ENCODE results near the gene CLTB. TPM values are rescaled to one million over a fixed set of nuclear protein-coding genes. Genes with fewer than 3 reads are reported as not detected.

CLTB gene
- total and polyA plus RNA-seq, 2 of the 13 experiments (the other 11 are each of a cell fraction or from before 2014, with no cell fraction given) = 23.3 to 33.8 TPM

DNA sequence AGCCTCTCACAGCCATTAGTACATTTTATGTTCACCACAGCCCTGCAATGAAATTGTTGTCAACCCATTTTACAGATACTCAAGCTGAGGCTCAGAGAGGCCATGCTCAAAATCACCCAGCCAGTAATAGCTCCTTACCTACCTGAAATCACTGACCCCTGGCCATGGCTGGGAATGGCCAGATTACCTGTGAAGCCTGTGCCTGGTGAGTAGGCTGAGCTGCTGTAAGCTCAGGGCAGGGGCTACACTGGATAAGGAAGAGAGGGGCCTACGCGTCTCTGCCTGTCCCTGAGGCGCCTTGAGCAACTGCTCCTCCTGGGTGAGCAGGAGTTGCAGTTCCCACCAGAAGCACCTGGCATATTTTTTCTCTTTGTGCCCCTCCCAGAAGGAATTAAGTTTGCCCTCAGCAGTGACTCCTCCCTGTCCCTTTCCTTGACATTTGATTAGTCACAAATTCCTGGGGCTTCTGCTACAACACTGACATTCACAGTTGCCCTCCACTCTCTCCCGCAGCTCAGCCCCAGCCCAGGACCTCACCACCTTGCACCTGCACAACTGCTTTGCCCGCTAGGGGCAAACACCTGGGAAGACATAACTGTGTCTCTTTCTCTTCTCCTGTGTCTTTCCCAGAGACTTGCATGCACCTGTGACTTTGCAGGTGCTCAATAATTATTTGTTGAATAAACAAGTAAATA, 5.7 kb downstream of the CLTB start:
- H3K9ac ChIP-seq (ENCODE audit: insufficient read depth, low read depth, low read length) = no peak overlapping the region
- CTCF ChIA-PET (ENCODE audit: low intra/inter-chr PET ratio, low total read pairs) = no interaction called here
- H3K27me3 ChIP-seq (ENCODE audit: control insufficient read depth in 1 of 2, insufficient read depth in 2 of 2, low read length in 2 of 2) = no peaks in the 10 kb centered on the region
- POLR2A ChIA-PET = no interaction called here
- intact Hi-C loops (cut with micrococcal nuclease; ENCODE audit: unreplicated experiment) = loop anchor here (10.0 kb wide), 1 partner anchor 74 kb away; no protein-coding TSS in a partner anchor
- no peak overlapping the region for H3K4me2 ChIP-seq (ENCODE audit: low read depth, low read length)
- no peak for FAIRE-seq
- H3K4me1 ChIP-seq (ENCODE audit: insufficient read depth, low read length) = peaks cover 7% of the 10 kb centered on the region
- ATAC-seq = no peak
- no peaks in the 10 kb centered on the region for H3K9me3 ChIP-seq (ENCODE audit: low read length)
- H3K36me3 ChIP-seq (replicated peaks in 1 of 2; ENCODE audit: control insufficient read depth in 1 of 2, insufficient read depth in 2 of 2, low read length in 2 of 2) = peaks cover 2 to 6% of the 10 kb centered on the region in 2 experiments; a peak in 4 of 5 replicates
- TF ChIP-seq ZNF572 (CRISPR knock-in tag; IDR thresholded peaks at IDR 0.05) = no peak
- TF ChIP-seq ZBTB42 (CRISPR knock-in tag; IDR thresholded peaks at IDR 0.05) = no peak
- no peak for TF ChIP-seq CBFB (CRISPR knock-in tag; IDR thresholded peaks at IDR 0.05)
- TF ChIP-seq HNRNPH1 (optimal IDR thresholded peaks at IDR 0.05; ENCODE audit: low read depth, low read length) = no peak
- TF ChIP-seq, protein P1, sequence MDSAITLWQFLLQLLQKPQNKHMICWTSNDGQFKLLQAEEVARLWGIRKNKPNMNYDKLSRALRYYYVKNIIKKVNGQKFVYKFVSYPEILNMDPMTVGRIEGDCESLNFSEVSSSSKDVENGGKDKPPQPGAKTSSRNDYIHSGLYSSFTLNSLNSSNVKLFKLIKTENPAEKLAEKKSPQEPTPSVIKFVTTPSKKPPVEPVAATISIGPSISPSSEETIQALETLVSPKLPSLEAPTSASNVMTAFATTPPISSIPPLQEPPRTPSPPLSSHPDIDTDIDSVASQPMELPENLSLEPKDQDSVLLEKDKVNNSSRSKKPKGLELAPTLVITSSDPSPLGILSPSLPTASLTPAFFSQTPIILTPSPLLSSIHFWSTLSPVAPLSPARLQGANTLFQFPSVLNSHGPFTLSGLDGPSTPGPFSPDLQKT (CRISPR knock-in tag; IDR thresholded peaks at IDR 0.05; ENCODE audit: borderline replicate concordance) = no peak
- TF ChIP-seq, protein P2, sequence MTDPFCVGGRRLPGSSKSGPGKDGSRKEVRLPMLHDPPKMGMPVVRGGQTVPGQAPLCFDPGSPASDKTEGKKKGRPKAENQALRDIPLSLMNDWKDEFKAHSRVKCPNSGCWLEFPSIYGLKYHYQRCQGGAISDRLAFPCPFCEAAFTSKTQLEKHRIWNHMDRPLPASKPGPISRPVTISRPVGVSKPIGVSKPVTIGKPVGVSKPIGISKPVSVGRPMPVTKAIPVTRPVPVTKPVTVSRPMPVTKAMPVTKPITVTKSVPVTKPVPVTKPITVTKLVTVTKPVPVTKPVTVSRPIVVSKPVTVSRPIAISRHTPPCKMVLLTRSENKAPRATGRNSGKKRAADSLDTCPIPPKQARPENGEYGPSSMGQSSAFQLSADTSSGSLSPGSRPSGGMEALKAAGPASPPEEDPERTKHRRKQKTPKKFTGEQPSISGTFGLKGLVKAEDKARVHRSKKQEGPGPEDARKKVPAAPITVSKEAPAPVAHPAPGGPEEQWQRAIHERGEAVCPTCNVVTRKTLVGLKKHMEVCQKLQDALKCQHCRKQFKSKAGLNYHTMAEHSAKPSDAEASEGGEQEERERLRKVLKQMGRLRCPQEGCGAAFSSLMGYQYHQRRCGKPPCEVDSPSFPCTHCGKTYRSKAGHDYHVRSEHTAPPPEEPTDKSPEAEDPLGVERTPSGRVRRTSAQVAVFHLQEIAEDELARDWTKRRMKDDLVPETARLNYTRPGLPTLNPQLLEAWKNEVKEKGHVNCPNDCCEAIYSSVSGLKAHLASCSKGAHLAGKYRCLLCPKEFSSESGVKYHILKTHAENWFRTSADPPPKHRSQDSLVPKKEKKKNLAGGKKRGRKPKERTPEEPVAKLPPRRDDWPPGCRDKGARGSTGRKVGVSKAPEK (CRISPR knock-in tag; IDR thresholded peaks at IDR 0.05; ENCODE audit: borderline replicate concordance) = no peak
- no peak for TF ChIP-seq MTA3 (CRISPR knock-in tag; IDR thresholded peaks at IDR 0.05)
- no peak for TF ChIP-seq ZNF180 (CRISPR knock-in tag; IDR thresholded peaks at IDR 0.05; ENCODE audit: borderline replicate concordance, low read depth)
- peak; percentile 65; the same call in 1 of the 2 replicates for TF ChIP-seq ZNF629 (CRISPR knock-in tag; conservative IDR thresholded peaks at IDR 0.05)
- H3K79me2 ChIP-seq (ENCODE audit: insufficient read depth, low read length) = no peaks in the 10 kb centered on the region
- WGBS (ENCODE audit: low lambda C conversion rate) = 93% methylated on average over 5 of the region's 5 CpGs
- H3K4me3 ChIP-seq (replicated peaks in 1 of 3; ENCODE audit: insufficient read depth in 1 of 3, low read depth in 2 of 3, low read length in 3 of 3) = no peak overlapping the region
- H2AFZ ChIP-seq (ENCODE audit: low read length) = no peak overlapping the region
- no TSS peak for BruUV-seq (replicated peaks)
- DNase-seq (ENCODE audit: low spot score) = no peak
- H3K27ac ChIP-seq (ENCODE audit: extremely low read length, insufficient read depth, low read length) = no peak overlapping the region
- in situ Hi-C loops (cut with HindIII; ENCODE audit: extremely low pct_ligation_motif_present, low pct_unique_long_range_greater_than_20kb) = loop anchor here (10.0 kb wide), 1 partner anchor 74 kb away; no protein-coding TSS in a partner anchor
- no peaks in the 10 kb centered on the region for H4K20me1 ChIP-seq (ENCODE audit: insufficient read depth, low read length)

Measured in HepG2 (cell line).